ENCODE results near the gene BHLHA15. TPM values are rescaled to one million over a fixed set of nuclear protein-coding genes. Genes with fewer than 3 reads are reported as not detected.

Gene BHLHA15
- total RNA-seq, 6 donors from 2014 or later = 2.4 to 20.1 (median 3.5) TPM; not detected in 1

- ATAC-seq (ENCODE audit: low FRiP score in 2 of 2) = peak in 1 of 2 donors; percentile 16
- 91 to 96% methylated on average over 27 to 47 of the region's 47 CpGs for WGBS, 2 donors
- H3K4me1 ChIP-seq = peaks cover 0 to 6% (median under 1%) of the 10 kb centered on the region in 4 donors
- peak in 1 of 2 donors; percentile 83 for DNase-seq
- H3K9me3 ChIP-seq = no peaks in the 10 kb centered on the region
- no peak overlapping the region for H3K27ac ChIP-seq
- peaks cover 0 to under 1% (median 0%) of the 10 kb centered on the region in 4 donors for H3K27me3 ChIP-seq
- H3K36me3 ChIP-seq = peaks cover 9 to 52% (median 40%) of the 10 kb centered on the region in 4 donors
- H3K4me3 ChIP-seq = no peak overlapping the region
- TF ChIP-seq POLR2A (IDR thresholded peaks at IDR 0.05) (no peak), CTCF (IDR thresholded peaks at IDR 0.05) (no peak), EP300 (IDR thresholded peaks at IDR 0.05) (no peak), POLR2AphosphoS5 (IDR thresholded peaks at IDR 0.05) (no peak)
These were observed 5.9 kb upstream of the BHLHA15 start for GRCh38 chr7:98205162-98205845.

- Histone ChIP-seq H3K9me3 (no peaks in the 10 kb centered on the region), H3K4me3 (no peak overlapping the region), H3K27ac (no peak overlapping the region), H3K4me1 (peaks cover 4 to 16% (median 10%) of the 10 kb centered on the region in 4 donors), H3K36me3 (peaks cover 9 to 52% (median 40%) of the 10 kb centered on the region in 4 donors), H3K27me3 (peaks cover 0 to 11% (median 0%) of the 10 kb centered on the region in 4 donors)
- ATAC-seq (ENCODE audit: low FRiP score in 2 of 2) = no peak
- DNase-seq = no peak
- TF ChIP-seq EP300 (IDR thresholded peaks at IDR 0.05) = no peak
- TF ChIP-seq CTCF (IDR thresholded peaks at IDR 0.05) = no peak
- TF ChIP-seq POLR2A (IDR thresholded peaks at IDR 0.05) = no peak
- no peak for TF ChIP-seq POLR2AphosphoS5 (IDR thresholded peaks at IDR 0.05)
- 89 to 94% methylated on average over 38 to 47 of the region's 47 CpGs for WGBS, 2 donors
These were observed 4.5 kb upstream of the BHLHA15 start for GRCh38 chr7:98206451-98207330.

DNA sequence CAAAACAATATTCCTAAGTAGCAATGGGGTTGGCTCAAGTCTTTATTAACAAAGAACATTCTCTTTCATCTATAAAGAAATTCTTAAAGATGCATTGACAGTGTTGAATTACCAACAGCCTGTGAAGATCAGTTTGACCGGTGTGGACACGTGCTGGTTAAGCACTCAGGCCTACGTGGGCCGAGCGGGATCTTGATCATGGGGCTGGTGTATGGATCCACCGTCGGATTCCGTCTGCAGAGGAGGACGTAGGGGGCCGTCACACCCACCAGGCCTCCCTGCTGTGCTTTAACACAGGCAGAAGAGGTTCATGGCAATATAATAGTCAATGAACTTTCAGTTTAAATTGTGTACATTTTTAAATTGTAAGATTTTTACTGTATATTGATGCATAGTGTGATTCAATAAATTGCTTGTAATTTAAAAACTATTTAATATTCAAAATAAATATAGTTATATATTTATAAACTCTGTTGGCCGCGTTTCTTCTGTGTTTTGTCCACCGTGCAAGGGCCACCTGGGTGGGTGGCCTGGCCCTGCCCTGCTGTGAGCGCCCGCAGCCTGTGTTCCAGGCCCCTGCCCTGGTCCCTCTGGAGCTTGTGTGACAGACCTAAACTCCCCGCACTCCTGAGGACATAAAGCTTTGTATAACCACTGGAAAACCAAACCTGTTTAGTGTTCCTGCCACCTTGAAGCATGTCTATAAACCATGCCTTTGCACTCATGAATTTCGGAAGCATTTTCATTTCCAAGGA lies 1.9 kb upstream of the BHLHA15 start:
- H3K9me3 ChIP-seq = no peaks in the 10 kb centered on the region
- H3K36me3 ChIP-seq = peaks cover 9 to 35% (median 29%) of the 10 kb centered on the region in 4 donors
- no peak overlapping the region for H3K27ac ChIP-seq
- 94% methylated on average over 17 of the region's 17 CpGs for WGBS, 2 donors
- H3K4me3 ChIP-seq = no peak overlapping the region
- DNase-seq (peak in 1 of 2 donors; percentile 16), ATAC-seq (ENCODE audit: low FRiP score in 2 of 2) (no peak)
- no peak for TF ChIP-seq POLR2A (IDR thresholded peaks at IDR 0.05)
- no peak for TF ChIP-seq CTCF (IDR thresholded peaks at IDR 0.05)
- no peak for TF ChIP-seq EP300 (IDR thresholded peaks at IDR 0.05)
- no peak for TF ChIP-seq POLR2AphosphoS5 (IDR thresholded peaks at IDR 0.05)
- H3K4me1 ChIP-seq = peaks cover 4 to 18% (median 10%) of the 10 kb centered on the region in 4 donors
- peaks cover 0 to 12% (median 0%) of the 10 kb centered on the region in 4 donors for H3K27me3 ChIP-seq

DNA sequence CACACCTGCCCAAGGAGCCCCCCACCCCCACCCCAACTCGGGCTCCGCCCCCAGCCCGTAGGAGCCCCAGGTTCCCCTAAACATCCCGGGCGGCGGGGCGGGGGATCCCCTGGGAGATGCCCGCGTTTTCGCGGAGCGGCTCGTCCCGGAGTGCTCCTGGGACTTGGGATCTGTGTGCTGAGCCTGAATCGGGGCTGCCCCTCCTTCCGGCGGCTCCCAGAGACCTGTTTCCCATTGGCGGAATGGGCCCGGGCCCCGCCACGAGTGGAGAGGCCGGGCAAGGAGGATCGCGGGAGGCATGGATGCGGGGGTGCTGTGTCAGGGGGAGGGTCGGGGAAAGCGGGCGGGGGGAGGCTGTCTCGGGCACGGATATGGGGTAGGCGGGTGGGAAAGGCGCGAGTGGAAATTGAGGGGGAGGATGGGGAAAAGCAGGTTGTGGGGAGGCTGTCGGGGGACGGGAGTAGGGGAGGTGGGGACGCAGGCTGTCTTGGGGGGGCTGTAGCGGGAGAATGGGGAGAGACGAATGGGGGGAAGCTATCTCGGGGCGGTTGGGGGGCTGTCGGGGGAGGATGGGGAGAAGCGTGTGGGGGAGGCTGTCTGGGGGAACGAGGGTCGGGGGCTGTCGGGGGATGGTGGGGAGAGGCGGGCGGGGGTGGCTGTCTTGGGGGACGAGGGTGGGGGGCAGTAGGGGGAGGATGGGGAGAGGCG lies 572 bp upstream of the BHLHA15 start:
- WGBS, 2 donors = 6 to 11% methylated on average over 7 to 16 of the region's 49 CpGs
- no peak for TF ChIP-seq EP300 (IDR thresholded peaks at IDR 0.05)
- TF ChIP-seq CTCF (IDR thresholded peaks at IDR 0.05) = no peak
- no peak for TF ChIP-seq POLR2A (IDR thresholded peaks at IDR 0.05)
- no peak for TF ChIP-seq POLR2AphosphoS5 (IDR thresholded peaks at IDR 0.05)
- Histone ChIP-seq H3K27ac (no peak overlapping the region), H3K4me1 (peaks cover 4 to 18% (median 7%) of the 10 kb centered on the region in 4 donors), H3K9me3 (no peaks in the 10 kb centered on the region), H3K4me3 (peak overlapping the region; percentile 16 to 50 (median 42)), H3K27me3 (peaks cover 0 to 12% (median 0%) of the 10 kb centered on the region in 4 donors), H3K36me3 (peaks cover 5 to 25% (median 20%) of the 10 kb centered on the region in 4 donors)
- DNase-seq (peak; percentile 46 to 82), ATAC-seq (ENCODE audit: low FRiP score in 2 of 2) (no peak)
